HUES48 (cell line): ENCODE measurements around the gene PF4V1.
A peak's percentile ranks its signal among the peaks of the same experiment; 100 is the strongest.

Experiments
- H3K27ac ChIP-seq: one replicate; pipeline ENCODE4 v1.7.0; 2013; ENCODE audit warnings: low read depth, low read length, inconsistent platforms
- H3K27me3 ChIP-seq: 2 replicates; pipeline ENCODE4 v1.6.1; 2013; ENCODE audit warnings: mild to moderate bottlenecking, low read length; ENCODE audit not compliant: control insufficient read depth, insufficient read depth
- H3K36me3 ChIP-seq: 2 replicates; pipeline ENCODE4 v1.6.1; 2013; ENCODE audit warnings: low read length; ENCODE audit not compliant: control insufficient read depth, insufficient read depth
- H3K4me1 ChIP-seq: 2 replicates; pipeline ENCODE4 v1.6.1; 2013; ENCODE audit warnings: mild to moderate bottlenecking, low read length; ENCODE audit not compliant: control insufficient read depth, insufficient read depth
- H3K4me3 ChIP-seq: 2 replicates; pipeline ENCODE4 v1.5.1; 2013; ENCODE audit warnings: mild to moderate bottlenecking, low read depth, low read length
- H3K9ac ChIP-seq: 2 replicates; pipeline ENCODE4 v1.6.1; 2013; ENCODE audit warnings: mild to moderate bottlenecking, low read depth, low read length, moderate library complexity
- H3K9me3 ChIP-seq: 2 replicates; pipeline ENCODE4 v1.6.1; 2013; ENCODE audit warnings: low read length; ENCODE audit not compliant: control insufficient read depth, insufficient read depth

PF4V1 gene

GRCh38 chr4:73870260-73870659, 17.2 kb downstream of the PF4V1 start:
- Histone ChIP-seq H3K9me3 (no peaks in the 10 kb centered on the region), H3K4me1 (peaks cover 3% of the 10 kb centered on the region; the same call in 1 of the 2 replicates), H3K4me3 (peak overlapping the region; percentile 68), H3K27ac (no peak overlapping the region), H3K9ac (no peak overlapping the region), H3K36me3 (no peaks in the 10 kb centered on the region), H3K27me3 (peaks cover 28% of the 10 kb centered on the region)

DNA sequence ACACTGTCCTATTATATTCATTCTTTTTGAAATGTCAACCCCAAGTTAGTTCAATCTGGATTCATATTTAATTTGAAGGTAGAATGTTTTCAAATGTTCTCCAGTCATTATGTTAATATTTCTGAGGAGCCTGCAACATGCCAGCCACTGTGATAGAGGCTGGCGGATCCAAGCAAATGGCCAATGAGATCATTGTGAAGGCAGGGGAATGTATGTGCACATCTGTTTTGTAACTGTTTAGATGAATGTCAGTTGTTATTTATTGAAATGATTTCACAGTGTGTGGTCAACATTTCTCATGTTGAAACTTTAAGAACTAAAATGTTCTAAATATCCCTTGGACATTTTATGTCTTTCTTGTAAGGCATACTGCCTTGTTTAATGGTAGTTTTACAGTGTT, 17.7 kb downstream of the PF4V1 start:
- H3K27me3 ChIP-seq, result peaks cover 28% of the 10 kb centered on the region
- H3K9me3 ChIP-seq, result no peaks in the 10 kb centered on the region
- H3K27ac ChIP-seq, result no peak overlapping the region
- peaks cover 3% of the 10 kb centered on the region; the same call in 1 of the 2 replicates for H3K4me1 ChIP-seq
- no peak overlapping the region for H3K9ac ChIP-seq
- no peaks in the 10 kb centered on the region for H3K36me3 ChIP-seq
- H3K4me3 ChIP-seq, result no peak overlapping the region

- Histone ChIP-seq H3K4me3 (no peak overlapping the region), H3K9ac (no peak overlapping the region), H3K27me3 (peaks cover 28% of the 10 kb centered on the region), H3K36me3 (no peaks in the 10 kb centered on the region), H3K4me1 (peaks cover 3% of the 10 kb centered on the region; the same call in 1 of the 2 replicates), H3K27ac (no peak overlapping the region), H3K9me3 (no peaks in the 10 kb centered on the region)
Observed at GRCh38 chr4:73871511-73872310, 18.6 kb downstream of the PF4V1 start.

DNA sequence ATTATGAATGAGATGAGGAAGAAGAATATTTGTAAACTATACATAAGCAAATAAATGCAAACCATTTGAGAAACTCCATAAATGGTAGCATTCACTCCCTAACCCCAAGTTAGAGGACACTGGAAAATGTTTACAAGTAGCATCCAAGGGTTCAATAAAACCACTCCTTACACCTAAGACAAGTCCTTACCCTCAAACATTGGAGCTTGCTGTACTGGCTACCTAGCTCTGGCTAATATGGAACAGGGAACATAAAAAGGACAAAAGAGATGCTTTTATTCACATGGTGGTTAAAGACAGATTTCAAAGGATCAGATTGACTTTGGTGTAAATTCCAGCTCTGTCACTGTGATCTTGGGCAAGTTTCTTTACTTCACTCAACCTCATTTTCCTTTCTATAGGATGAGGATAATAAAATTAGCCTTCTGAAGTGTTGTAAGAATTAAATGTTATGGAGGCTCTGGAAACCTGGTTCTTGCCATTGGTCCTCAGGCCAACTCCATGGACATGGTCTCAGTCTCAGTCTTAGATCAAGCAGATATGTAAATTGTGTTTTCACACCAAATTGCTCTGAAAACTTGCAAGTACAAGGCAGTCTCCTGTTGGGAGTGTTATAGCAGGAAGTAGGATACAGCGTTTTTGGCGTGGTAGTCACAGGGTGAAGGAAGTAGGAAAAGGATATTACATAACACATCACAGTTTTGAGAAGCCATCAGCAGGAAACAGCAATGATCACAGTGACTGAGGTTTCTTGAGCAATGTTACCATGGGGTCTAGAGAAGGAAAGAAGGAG, 19.4 kb downstream of the PF4V1 start:
- H3K36me3 ChIP-seq, result no peaks in the 10 kb centered on the region
- no peak overlapping the region for H3K27ac ChIP-seq
- no peak overlapping the region for H3K9ac ChIP-seq
- no peak overlapping the region for H3K4me3 ChIP-seq
- H3K4me1 ChIP-seq, result peaks cover 3% of the 10 kb centered on the region; the same call in 1 of the 2 replicates
- peaks cover 28% of the 10 kb centered on the region for H3K27me3 ChIP-seq
- H3K9me3 ChIP-seq, result no peaks in the 10 kb centered on the region

GRCh38 chr4:73874386-73874785, 21.3 kb downstream of the PF4V1 start:
- no peaks in the 10 kb centered on the region for H3K9me3 ChIP-seq
- H3K27ac ChIP-seq, result no peak overlapping the region
- no peak overlapping the region for H3K9ac ChIP-seq
- H3K27me3 ChIP-seq, result peaks cover 11% of the 10 kb centered on the region
- H3K4me1 ChIP-seq, result no peaks in the 10 kb centered on the region
- H3K36me3 ChIP-seq, result no peaks in the 10 kb centered on the region
- no peak overlapping the region for H3K4me3 ChIP-seq

- no peaks in the 10 kb centered on the region for H3K36me3 ChIP-seq
- no peak overlapping the region for H3K4me3 ChIP-seq
- no peaks in the 10 kb centered on the region for H3K4me1 ChIP-seq
- peaks cover 1% of the 10 kb centered on the region; the same call in 1 of the 2 replicates for H3K27me3 ChIP-seq
- H3K9me3 ChIP-seq, result no peaks in the 10 kb centered on the region
- H3K27ac ChIP-seq, result no peak overlapping the region
- no peak overlapping the region for H3K9ac ChIP-seq
Observed at GRCh38 chr4:73875401-73875800, 22.3 kb downstream of the PF4V1 start.

GRCh38 chr4:73883306-73883705, 30.2 kb downstream of the PF4V1 start:
- no peak overlapping the region for H3K4me3 ChIP-seq
- H3K36me3 ChIP-seq, result no peaks in the 10 kb centered on the region
- no peaks in the 10 kb centered on the region for H3K4me1 ChIP-seq
- no peaks in the 10 kb centered on the region for H3K9me3 ChIP-seq
- no peaks in the 10 kb centered on the region for H3K27me3 ChIP-seq
- no peak overlapping the region for H3K27ac ChIP-seq
- H3K9ac ChIP-seq, result no peak overlapping the region

- Histone ChIP-seq H3K4me3 (no peak overlapping the region), H3K9ac (no peak overlapping the region), H3K27me3 (no peaks in the 10 kb centered on the region), H3K36me3 (no peaks in the 10 kb centered on the region), H3K4me1 (no peaks in the 10 kb centered on the region), H3K27ac (no peak overlapping the region), H3K9me3 (no peaks in the 10 kb centered on the region)
Observed at GRCh38 chr4:73885574-73886267, 32.6 kb downstream of the PF4V1 start.

GRCh38 chr4:73891326-73891725, 38.2 kb downstream of the PF4V1 start:
- no peak overlapping the region for H3K4me3 ChIP-seq
- no peaks in the 10 kb centered on the region for H3K36me3 ChIP-seq
- H3K27me3 ChIP-seq, result no peaks in the 10 kb centered on the region
- H3K9me3 ChIP-seq, result no peaks in the 10 kb centered on the region
- H3K27ac ChIP-seq, result no peak overlapping the region
- no peaks in the 10 kb centered on the region for H3K4me1 ChIP-seq
- H3K9ac ChIP-seq, result no peak overlapping the region

DNA sequence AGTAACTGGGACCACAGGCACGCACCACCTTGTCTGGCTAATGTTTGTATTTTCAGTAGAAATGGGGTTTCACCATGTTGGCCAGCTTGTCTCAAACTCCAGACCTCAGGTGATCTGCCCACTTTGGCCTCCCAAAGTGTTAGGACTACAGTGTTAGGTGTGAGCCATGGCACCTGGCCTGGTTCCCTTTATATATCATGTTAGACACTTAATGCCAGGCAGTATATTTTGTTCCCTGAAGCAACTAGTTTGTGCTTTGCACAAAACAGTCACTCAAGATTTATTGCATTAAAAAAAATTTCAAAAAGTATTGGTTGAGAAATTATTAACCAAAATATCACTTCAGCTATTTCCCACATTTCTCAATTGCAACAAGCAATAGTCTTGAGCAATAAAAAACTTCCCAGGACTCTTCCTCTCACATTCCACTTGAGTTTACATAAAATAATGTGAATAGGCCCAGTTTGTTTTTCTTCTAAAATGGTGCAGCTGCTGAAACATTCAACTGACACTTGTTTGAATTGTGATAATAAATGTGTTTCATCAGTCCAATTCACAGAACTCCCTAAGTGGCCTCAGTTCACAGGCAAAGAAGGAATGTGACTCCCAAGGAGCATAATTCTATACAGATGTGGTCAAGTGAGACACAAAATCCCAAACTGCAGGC, 38.8 kb downstream of the PF4V1 start:
- no peak overlapping the region for H3K27ac ChIP-seq
- no peaks in the 10 kb centered on the region for H3K4me1 ChIP-seq
- no peak overlapping the region for H3K9ac ChIP-seq
- no peaks in the 10 kb centered on the region for H3K9me3 ChIP-seq
- no peaks in the 10 kb centered on the region for H3K36me3 ChIP-seq
- H3K4me3 ChIP-seq, result no peak overlapping the region
- H3K27me3 ChIP-seq, result no peaks in the 10 kb centered on the region
